ENCODE results near the gene R3HDM2.
A peak's percentile ranks its signal among the peaks of the same experiment; 100 is the strongest.

R3HDM2 gene

GRCh38 chr12:57455374-57456144 is 24.7 kb upstream of the R3HDM2 start:
- Histone ChIP-seq H3K27me3 (ENCODE audit: insufficient read depth, low read length) (no peaks in the 10 kb centered on the region), H4K91ac (ENCODE audit: low read depth, low read length) (no peak overlapping the region)

DNA sequence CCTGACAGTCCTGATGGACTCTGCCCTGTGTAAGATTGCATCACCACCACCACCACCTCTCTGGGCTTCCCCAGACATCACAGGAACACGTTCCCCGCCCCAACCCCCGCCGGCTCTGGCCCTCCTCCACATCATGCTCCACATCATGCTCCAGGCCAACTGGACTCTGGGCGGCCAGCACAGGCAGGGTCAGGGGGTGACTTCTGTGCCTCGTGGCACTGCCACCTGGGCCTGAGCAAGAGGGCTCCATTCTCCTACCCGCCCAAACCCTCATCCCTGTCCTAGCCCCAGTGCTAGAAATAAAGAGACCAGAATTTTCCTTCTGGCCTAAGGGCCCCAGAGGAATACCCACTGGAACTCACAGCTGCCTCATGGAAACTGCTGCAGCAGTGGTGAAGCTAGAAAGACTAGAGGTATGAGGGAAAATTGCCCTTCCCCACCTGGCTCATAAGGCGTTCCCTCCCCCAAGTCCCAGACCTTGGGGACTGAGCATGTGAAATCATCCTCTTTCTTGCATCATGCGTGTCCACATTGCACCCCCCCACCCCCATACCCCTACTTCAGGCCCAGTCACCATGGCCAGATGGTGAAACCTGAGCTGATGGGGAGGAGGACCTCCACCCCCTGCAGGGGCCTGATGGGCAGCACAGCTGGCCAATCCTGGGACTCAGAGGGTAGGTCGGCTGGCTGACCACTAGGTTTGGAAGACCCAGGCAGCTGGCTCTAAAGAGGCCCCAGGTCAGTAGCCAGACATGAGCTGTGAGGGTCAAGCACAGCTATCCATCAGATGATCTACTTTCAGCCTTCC is 23.9 kb upstream of the R3HDM2 start, which contains the start of gene INHBE:
Gene INHBE, plus strand, starts transcription at position 742 of the 808 bp plus-strand sequence. CDS start 230 bp downstream, outside the sequence.
- Histone ChIP-seq H2AFZ (ENCODE audit: insufficient read depth, low read length, poor library complexity) (peak within 1 kb of the TSS; percentile 28), H3K4me2 (ENCODE audit: low read length) (no peak within 1 kb of the TSS), H3K79me2 (ENCODE audit: control insufficient read depth, insufficient read depth, low read length, poor library complexity) (no peaks in the 10 kb centered on the region), H3K4ac (ENCODE audit: low read depth, low read length) (no peak within 1 kb of the TSS), H3K4me1 (ENCODE audit: control insufficient read depth in 1 of 2, insufficient read depth in 2 of 2, low read length in 2 of 2) (no peaks in the 10 kb centered on the region), H4K91ac (ENCODE audit: low read depth, low read length) (no peak within 1 kb of the TSS), H3K14ac (ENCODE audit: low read length) (no peak within 1 kb of the TSS), H2BK5ac (ENCODE audit: low read depth, low read length, poor library complexity) (no peak within 1 kb of the TSS), H3K23ac (ENCODE audit: low read length) (no peak within 1 kb of the TSS), H3K27me3 (ENCODE audit: insufficient read depth, low read length) (no peaks in the 10 kb centered on the region), H3K4me3 (ENCODE audit: low read depth, low read length) (no peak within 1 kb of the TSS), H3K9ac (ENCODE audit: low read length) (no peak within 1 kb of the TSS), H3K79me1 (ENCODE audit: low read length) (peaks cover 4% of the 10 kb centered on the region), H2BK12ac (ENCODE audit: low read length) (no peak within 1 kb of the TSS), H4K12ac (ENCODE audit: low read depth, low read length) (no peak within 1 kb of the TSS), H3K27ac (ENCODE audit: low read depth, low read length) (no peak within 1 kb of the TSS), H3K18ac (ENCODE audit: low read length) (no peak within 1 kb of the TSS), H2BK120ac (ENCODE audit: insufficient read depth, low read length, poor library complexity) (no peak within 1 kb of the TSS), H4K8ac (ENCODE audit: low read depth, low read length) (no peak within 1 kb of the TSS), H3K9me3 (ENCODE audit: insufficient read depth, low read depth, low read length) (no peaks in the 10 kb centered on the region), H2AK5ac (ENCODE audit: low read length) (no peak within 1 kb of the TSS), H3K36me3 (ENCODE audit: control insufficient read depth in 1 of 2, insufficient read depth in 2 of 2, low read length in 2 of 2) (no peaks in the 10 kb centered on the region)
- no CpG with 5 or more reads among the region's 10 CpGs for WGBS (ENCODE audit: extremely low coverage, insufficient coverage, insufficient read length)
- DNase-seq, result no peak

More at GRCh38 chr12:57455374-57456144, 24.7 kb upstream of the R3HDM2 start:
- no peak overlapping the region for H3K27ac ChIP-seq (ENCODE audit: low read depth, low read length)
- H3K9me3 ChIP-seq (ENCODE audit: insufficient read depth, low read depth, low read length), result no peaks in the 10 kb centered on the region
- no peak overlapping the region for H2AK5ac ChIP-seq (ENCODE audit: low read length)
- no peak overlapping the region for H2BK12ac ChIP-seq (ENCODE audit: low read length)
- no peak overlapping the region for H3K4me2 ChIP-seq (ENCODE audit: low read length)
- no peak overlapping the region for H4K12ac ChIP-seq (ENCODE audit: low read depth, low read length)
- H2AFZ ChIP-seq (ENCODE audit: insufficient read depth, low read length, poor library complexity), result peak overlapping the region; percentile 28
- no peak overlapping the region for H3K18ac ChIP-seq (ENCODE audit: low read length)
- H3K79me1 ChIP-seq (ENCODE audit: low read length), result peaks cover 4% of the 10 kb centered on the region
- DNase-seq, result no peak
- H3K14ac ChIP-seq (ENCODE audit: low read length), result no peak overlapping the region
- H2BK5ac ChIP-seq (ENCODE audit: low read depth, low read length, poor library complexity), result no peak overlapping the region
- no peak overlapping the region for H2BK120ac ChIP-seq (ENCODE audit: insufficient read depth, low read length, poor library complexity)
- no peak overlapping the region for H3K4ac ChIP-seq (ENCODE audit: low read depth, low read length)
- no peak overlapping the region for H3K4me3 ChIP-seq (ENCODE audit: low read depth, low read length)
- peaks cover 2% of the 10 kb centered on the region in 2 experiments for H3K4me1 ChIP-seq (ENCODE audit: control insufficient read depth in 1 of 2, insufficient read depth in 2 of 2, low read length in 2 of 2)
- H4K8ac ChIP-seq (ENCODE audit: low read depth, low read length), result no peak overlapping the region
- no peak overlapping the region for H3K9ac ChIP-seq (ENCODE audit: low read length)
- H3K79me2 ChIP-seq (ENCODE audit: control insufficient read depth, insufficient read depth, low read length, poor library complexity), result no peaks in the 10 kb centered on the region
- no CpG with 5 or more reads among the region's 10 CpGs for WGBS (ENCODE audit: extremely low coverage, insufficient coverage, insufficient read length)
- H3K36me3 ChIP-seq (ENCODE audit: control insufficient read depth in 1 of 2, insufficient read depth in 2 of 2, low read length in 2 of 2), result no peaks in the 10 kb centered on the region
- H3K23ac ChIP-seq (ENCODE audit: low read length), result no peak overlapping the region

DNA sequence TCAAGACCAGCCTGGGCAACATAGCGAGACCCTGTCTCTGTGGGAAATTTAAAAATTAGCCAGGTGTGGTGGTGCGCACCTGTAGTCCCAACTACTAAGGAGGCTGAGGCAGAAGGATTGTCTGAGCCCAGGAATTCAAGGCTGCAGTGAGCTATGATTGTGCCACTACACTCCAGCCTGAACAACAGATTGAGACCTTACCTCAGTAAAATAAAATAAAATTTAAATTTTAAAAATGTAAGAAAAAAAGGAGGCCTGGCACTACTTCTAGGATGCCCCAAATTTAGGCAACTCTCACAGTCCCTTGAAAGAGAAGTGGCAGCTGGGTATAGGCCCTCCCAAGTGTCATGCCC is 23.3 kb upstream of the R3HDM2 start:
- WGBS (ENCODE audit: extremely low coverage, insufficient coverage, insufficient read length), result no CpG with 5 or more reads among the region's 2 CpGs
- no peak overlapping the region for H3K14ac ChIP-seq (ENCODE audit: low read length)

DNA sequence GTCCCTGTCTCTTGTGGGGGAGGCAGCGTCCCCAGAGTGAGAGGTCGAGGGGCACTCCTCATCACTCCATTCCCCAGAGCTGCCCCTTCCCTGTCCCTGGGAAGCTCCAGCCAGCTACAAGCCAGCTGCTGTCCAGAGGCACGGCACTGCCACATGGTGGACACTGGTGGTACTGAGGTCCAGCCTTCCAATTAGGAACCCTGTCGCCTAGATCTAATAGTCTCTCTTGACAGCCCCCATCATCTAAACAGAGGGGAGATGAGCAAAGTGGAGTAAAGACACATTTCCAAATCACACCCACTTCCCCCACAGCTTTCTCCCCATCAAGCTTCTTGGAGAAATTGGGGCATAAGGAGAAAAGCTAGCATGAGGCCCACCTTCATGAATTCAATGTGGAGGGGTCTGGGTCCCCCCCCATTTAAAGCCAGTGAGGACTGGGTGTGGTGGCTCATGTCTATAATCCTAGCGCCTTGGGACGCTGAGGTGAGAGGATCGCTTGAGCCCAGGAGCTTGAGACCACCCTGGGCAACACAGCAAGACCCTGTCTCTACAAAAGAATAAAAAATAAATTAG is 22.2 kb upstream of the R3HDM2 start:
- H2AK5ac ChIP-seq (ENCODE audit: low read length), result no peak overlapping the region
- H3K4me1 ChIP-seq (ENCODE audit: control insufficient read depth in 1 of 2, insufficient read depth in 2 of 2, low read length in 2 of 2), result no peaks in the 10 kb centered on the region
- H4K91ac ChIP-seq (ENCODE audit: low read depth, low read length), result no peak overlapping the region
- no peaks in the 10 kb centered on the region for H3K36me3 ChIP-seq (ENCODE audit: control insufficient read depth in 1 of 2, insufficient read depth in 2 of 2, low read length in 2 of 2)
- no peak overlapping the region for H2BK120ac ChIP-seq (ENCODE audit: insufficient read depth, low read length, poor library complexity)
- no peak overlapping the region for H2AFZ ChIP-seq (ENCODE audit: insufficient read depth, low read length, poor library complexity)
- H4K12ac ChIP-seq (ENCODE audit: low read depth, low read length), result no peak overlapping the region
- no peak overlapping the region for H2BK5ac ChIP-seq (ENCODE audit: low read depth, low read length, poor library complexity)
- no peaks in the 10 kb centered on the region for H3K79me1 ChIP-seq (ENCODE audit: low read length)
- H3K23ac ChIP-seq (ENCODE audit: low read length), result no peak overlapping the region
- H3K4me2 ChIP-seq (ENCODE audit: low read length), result no peak overlapping the region
- no peaks in the 10 kb centered on the region for H3K9me3 ChIP-seq (ENCODE audit: insufficient read depth, low read depth, low read length)
- no peaks in the 10 kb centered on the region for H3K79me2 ChIP-seq (ENCODE audit: control insufficient read depth, insufficient read depth, low read length, poor library complexity)
- no peaks in the 10 kb centered on the region for H3K27me3 ChIP-seq (ENCODE audit: insufficient read depth, low read length)
- H3K14ac ChIP-seq (ENCODE audit: low read length), result no peak overlapping the region
- whole genome bisulfite sequencing (ENCODE audit: extremely low coverage, insufficient coverage, insufficient read length), result no CpG with 5 or more reads among the region's 7 CpGs
- no peak overlapping the region for H2BK12ac ChIP-seq (ENCODE audit: low read length)
- H3K18ac ChIP-seq (ENCODE audit: low read length), result no peak overlapping the region
- no peak overlapping the region for H3K27ac ChIP-seq (ENCODE audit: low read depth, low read length)
- peak; percentile 68 to 85 for DNase-seq
- H3K4ac ChIP-seq (ENCODE audit: low read depth, low read length), result no peak overlapping the region
- H4K8ac ChIP-seq (ENCODE audit: low read depth, low read length), result no peak overlapping the region
- no peak overlapping the region for H3K4me3 ChIP-seq (ENCODE audit: low read depth, low read length)
- H3K9ac ChIP-seq (ENCODE audit: low read length), result no peak overlapping the region

More for the DNA sequence above, 23.3 kb upstream of the R3HDM2 start:
- H4K91ac ChIP-seq (ENCODE audit: low read depth, low read length), result no peak overlapping the region
- no peak overlapping the region for H4K12ac ChIP-seq (ENCODE audit: low read depth, low read length)
- no peak overlapping the region for H3K18ac ChIP-seq (ENCODE audit: low read length)
- H3K9me3 ChIP-seq (ENCODE audit: insufficient read depth, low read depth, low read length), result no peaks in the 10 kb centered on the region
- H2BK5ac ChIP-seq (ENCODE audit: low read depth, low read length, poor library complexity), result no peak overlapping the region
- no peak overlapping the region for H2AK5ac ChIP-seq (ENCODE audit: low read length)
- H3K27ac ChIP-seq (ENCODE audit: low read depth, low read length), result no peak overlapping the region
- no peaks in the 10 kb centered on the region for H3K79me2 ChIP-seq (ENCODE audit: control insufficient read depth, insufficient read depth, low read length, poor library complexity)
- H3K27me3 ChIP-seq (ENCODE audit: insufficient read depth, low read length), result no peaks in the 10 kb centered on the region
- no peak overlapping the region for H3K4me2 ChIP-seq (ENCODE audit: low read length)
- H2BK12ac ChIP-seq (ENCODE audit: low read length), result no peak overlapping the region
- H2AFZ ChIP-seq (ENCODE audit: insufficient read depth, low read length, poor library complexity), result no peak overlapping the region
- no peaks in the 10 kb centered on the region for H3K4me1 ChIP-seq (ENCODE audit: control insufficient read depth in 1 of 2, insufficient read depth in 2 of 2, low read length in 2 of 2)
- no peak overlapping the region for H3K23ac ChIP-seq (ENCODE audit: low read length)
- H3K4me3 ChIP-seq (ENCODE audit: low read depth, low read length), result no peak overlapping the region
- no peaks in the 10 kb centered on the region for H3K36me3 ChIP-seq (ENCODE audit: control insufficient read depth in 1 of 2, insufficient read depth in 2 of 2, low read length in 2 of 2)
- no peak for DNase-seq
- H3K9ac ChIP-seq (ENCODE audit: low read length), result no peak overlapping the region
- H4K8ac ChIP-seq (ENCODE audit: low read depth, low read length), result no peak overlapping the region
- no peak overlapping the region for H2BK120ac ChIP-seq (ENCODE audit: insufficient read depth, low read length, poor library complexity)
- H3K4ac ChIP-seq (ENCODE audit: low read depth, low read length), result no peak overlapping the region
- H3K79me1 ChIP-seq (ENCODE audit: low read length), result peaks cover 2% of the 10 kb centered on the region

Measured in trophoblast cell (in vitro differentiated cells and primary cell).